ENCODE measurements around the gene PTPRD.
"Not testable (repeated sequence)": the region's sequence is repeated elsewhere in the genome, so short reads cannot be mapped to it uniquely, and the experiment has no call there.

PTPRD gene

DNA sequence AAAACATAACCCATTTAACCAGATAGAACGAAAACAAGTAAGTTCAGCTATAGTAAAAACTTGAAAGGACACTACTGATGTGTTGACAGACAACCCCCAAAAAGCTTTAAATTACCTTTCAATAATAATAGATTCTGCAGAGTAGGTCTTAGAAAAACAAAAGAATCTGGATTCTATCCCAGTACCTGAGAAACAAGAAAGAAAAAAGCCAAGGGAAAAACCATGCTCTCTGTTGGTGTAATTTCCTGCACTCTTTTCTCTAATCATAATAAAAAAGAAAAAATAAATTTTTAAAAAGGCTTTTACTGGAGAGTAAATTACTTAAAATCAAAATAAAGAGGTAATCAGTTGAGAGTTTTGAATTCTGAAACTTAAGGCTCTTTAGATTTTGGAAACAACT lies 1090.4 kb downstream of the PTPRD start:
- DNase-seq: no peak

DNA sequence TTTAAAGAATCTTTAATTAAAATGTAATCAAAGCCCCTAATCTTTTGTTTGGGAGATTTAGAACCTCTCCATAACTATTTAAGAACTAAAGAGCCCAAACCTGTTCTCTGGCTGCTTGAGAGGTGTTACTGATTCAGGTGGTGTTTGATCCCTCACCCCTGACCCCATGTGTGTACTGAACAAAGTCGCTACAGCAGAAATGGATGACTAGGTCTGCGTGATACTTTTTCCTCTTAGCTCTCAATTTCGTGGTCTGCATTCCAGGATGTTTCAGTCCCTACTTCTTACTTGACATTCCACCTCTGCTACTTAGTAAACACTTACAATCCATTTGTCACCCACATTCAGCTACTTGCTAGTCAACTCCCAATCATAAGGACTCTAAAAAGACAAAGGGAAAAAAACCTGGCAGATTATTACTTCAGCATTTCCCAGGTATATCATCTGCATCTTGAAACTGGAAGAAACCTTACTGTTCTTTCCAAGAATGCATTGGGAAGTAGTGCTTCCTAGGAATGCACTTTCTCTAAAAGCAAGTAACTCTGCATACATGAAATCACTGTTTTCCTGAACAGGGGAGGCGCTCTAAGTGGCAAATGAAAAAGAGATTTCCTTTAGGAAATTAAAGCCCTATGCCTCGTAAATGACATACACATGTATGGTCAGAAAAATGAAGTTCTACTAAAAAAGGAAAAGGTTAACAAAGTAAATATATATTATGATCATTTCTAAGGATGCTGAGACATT lies 1091.6 kb downstream of the PTPRD start:
- DNase-seq: no peak

DNA sequence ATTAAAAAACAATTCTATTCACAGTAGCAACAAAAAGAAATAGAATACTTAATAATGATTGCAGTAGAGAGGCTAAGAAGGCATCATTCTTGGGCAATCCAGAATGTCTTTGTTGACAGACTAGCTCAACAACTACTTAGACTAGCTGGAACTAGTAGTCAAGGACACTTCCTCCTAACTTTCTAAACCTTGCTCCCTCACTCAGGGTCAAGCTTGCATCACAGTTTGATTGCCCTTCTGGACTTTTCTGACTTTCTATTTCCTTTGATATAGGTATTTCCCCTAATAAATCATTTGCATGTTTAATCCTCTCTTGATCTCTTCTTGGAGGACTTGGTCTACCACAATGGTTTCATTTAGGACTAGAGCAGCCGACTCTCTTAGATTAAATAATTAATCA lies 1107.9 kb downstream of the PTPRD start:
- DNase-seq: no peak

DNA sequence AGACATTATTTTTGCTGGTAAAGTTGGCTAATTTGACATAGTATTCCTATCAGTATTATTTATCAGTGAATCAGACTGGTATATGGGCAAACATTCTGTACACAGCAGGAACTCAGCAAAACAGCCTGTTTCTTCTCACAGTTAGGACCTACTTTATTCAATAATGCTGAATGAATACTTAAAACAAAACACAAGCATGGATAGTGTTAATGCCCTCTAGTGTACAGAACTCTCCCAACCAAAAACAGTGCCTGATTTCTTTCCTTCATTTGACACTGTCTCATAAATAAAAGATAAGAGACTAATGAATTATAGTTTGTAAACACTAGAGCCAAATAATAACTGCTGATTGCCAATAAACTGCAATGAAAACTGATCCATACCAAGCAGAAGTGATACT lies 1113.3 kb downstream of the PTPRD start:
- peak in 1 of 56 donors; percentile 1 for DNase-seq

DNA sequence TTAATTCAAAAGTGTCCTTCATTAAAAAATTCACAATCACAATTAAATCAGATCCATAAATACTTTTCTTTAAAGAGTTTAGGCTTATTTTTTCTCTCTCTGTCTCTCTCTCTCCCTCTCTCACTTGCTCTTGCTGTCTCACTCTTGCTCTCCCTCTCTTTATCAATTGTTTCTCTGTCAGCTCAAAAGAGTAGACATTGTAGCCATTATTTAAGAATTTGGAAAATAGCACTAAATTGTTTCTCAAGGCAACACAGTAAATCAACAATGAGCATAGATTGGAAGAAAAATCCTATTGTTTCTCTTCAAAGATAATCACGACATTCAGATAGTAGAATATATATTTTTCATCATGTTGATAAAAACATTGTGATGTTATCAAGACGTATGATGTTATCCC lies 1114.0 kb downstream of the PTPRD start:
- DNase-seq: no peak

DNA sequence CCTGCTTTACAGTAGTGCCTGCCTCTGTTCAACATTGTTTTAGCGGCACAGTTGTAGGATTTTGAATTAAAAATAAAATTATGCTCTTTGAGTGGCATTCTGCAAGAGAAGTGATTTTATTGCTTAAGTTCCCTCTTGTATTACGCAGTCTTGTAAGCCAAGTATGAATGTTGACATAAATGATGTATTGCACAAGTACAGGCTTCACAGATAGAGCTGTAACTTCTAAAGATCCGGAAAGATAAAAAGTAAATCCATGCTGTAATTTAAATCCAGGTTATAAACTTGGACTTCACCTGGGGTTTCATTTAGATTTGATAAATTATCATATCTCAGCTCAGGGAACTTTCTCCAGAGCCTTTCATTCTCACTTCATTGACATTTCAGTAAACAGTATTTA lies 1114.7 kb downstream of the PTPRD start:
- no peak for DNase-seq

DNA sequence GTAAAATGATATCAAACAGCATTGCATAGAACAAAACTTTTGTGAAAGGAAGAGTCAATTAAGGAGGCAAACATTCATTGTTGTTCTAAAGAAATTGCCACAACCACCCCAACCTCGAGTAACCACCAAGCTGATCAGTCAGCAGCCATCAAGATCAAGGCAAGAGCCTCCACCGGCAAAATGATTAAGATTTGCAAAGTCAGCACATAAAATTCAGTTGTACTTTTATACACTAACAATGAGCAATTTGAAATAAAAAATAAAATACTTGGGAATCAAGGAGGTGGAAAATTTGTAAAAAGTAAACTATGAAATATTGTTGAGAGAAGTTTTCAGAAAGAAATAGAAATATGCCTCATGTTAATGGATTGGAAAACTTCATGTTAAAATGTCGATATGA lies 1118.5 kb downstream of the PTPRD start:
- DNase-seq: no peak

DNA sequence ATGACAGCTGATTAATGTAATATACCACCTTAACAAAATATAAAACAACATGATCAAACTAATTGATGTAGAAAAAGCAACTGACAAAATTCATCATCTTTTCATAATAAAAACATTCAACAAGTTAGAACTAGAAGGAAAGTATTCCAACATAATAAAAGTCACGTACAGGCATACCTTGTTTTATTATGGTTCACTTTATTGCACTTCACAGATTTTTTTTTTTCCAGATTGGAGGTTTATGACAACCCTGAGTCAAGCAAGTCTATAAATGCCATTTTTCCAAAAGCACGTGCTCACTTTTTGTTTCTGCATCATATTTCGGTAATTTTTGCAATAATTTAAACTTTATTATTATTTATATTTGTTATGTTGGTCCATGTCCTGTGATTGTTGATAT lies 1120.3 kb downstream of the PTPRD start:
- DNase-seq: no peak

DNA sequence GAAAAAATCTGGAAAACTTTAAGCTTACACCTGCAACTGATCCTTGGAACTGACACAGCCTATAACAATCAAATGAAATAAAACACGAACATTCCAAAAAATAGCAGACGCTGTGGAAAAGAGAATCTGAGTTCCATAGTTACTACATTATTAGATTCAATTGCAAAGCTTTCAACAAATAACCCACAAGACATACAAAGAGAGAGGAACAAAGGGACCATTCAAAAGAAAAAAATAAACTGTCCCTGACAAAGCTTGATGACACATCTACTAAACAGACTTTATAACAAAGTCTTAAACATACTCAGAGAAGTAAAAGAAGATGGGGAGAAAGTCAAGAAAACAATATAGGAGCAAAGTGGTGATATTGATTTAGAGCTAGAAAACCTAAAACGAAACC lies 1123.6 kb downstream of the PTPRD start:
- DNase-seq: no peak

DNA sequence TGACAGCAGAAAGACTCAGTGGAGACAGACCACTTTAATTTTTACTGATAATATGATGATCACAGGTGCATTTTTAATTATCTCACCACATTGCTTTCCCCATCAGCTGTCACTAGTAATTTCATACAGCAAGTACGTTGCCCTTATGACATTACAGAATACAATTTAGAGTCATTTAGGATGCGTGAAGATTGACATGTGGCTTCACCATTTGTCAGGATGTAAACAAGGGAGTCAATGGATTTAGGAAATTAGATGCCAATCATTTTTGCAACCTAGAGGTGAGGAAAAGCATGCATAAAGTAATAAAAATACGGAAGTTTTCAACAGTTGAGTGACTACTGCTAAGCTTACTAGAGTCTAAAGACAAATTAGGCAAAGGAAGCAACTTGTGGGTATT lies 1129.6 kb downstream of the PTPRD start:
- DNase-seq: no peak

DNA sequence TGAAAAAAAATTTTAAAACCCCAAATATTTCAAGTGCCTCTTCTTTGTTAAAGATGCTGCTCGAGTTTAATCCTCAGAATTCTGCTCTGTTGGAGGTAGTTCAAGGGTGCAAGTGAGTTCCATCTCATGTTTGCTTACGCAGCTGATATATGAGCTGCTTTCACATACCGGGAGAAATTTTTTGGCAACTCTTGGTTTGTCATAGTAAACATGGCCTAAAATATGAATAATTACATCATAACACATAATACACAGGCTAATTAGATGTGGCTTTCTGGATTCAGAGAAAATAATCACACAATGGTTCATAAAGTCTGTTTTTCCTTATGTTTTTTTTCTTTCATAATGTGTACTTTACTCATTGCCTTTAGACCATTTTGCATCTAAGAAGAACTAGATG lies 1134.1 kb downstream of the PTPRD start:
- DNase-seq: no peak

DNA sequence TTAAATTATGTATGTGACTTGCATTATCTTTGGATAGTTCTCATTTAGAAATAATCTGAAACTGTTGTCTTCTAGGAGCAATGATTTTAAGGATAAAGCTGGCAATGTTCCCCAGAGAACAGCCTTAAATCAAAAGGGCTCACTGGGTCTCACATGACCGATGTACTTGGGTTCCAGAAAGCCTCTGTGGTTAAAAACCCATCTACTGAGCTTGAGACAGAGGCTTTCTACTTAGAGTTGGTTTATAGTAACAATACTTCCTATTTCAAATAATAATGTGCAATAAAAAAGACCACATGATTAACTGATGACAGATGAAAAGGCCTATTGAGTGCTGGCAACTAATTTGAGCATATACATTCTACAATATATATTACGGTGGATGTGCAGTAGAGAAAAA lies 1143.5 kb downstream of the PTPRD start:
- no peak for DNase-seq

DNA sequence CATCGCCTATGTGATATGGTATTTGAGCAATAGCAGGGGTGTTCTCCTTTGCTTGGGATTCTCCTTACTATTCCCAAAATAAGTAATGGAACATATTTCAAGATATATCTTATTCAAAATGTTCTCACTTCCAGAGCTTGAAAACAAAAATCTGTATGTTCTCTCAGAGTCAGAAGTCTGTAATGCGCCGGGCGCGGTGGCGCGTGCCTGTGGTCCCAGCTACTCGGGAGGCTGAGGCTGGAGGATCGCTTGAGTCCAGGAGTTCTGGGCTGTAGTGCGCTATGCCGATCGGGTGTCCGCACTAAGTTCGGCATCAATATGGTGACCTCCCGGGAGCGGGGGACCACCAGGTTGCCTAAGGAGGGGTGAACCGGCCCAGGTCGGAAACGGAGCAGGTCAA lies 1170.9 kb downstream of the PTPRD start:
- not testable (repeated sequence) for DNase-seq

DNA sequence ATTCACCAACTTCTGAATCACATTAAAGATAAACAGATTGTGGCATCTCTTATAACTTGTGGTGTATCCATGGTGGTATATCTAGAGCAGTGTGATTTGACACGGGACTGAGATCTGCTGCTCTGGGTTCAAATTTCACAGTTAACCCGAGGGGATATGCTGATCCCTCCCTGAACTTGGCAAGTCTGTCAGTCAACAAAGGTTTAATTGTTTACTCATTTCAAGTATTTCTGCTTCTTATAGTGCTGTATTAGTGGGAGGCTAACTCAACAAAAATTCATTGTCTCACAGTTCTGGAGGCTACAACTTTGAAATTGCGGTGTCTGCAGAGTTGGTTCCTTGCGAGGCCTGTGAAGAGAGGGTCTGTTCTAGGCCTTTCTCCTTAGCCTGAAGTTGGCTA lies 1175.2 kb downstream of the PTPRD start:
- no peak for DNase-seq

DNA sequence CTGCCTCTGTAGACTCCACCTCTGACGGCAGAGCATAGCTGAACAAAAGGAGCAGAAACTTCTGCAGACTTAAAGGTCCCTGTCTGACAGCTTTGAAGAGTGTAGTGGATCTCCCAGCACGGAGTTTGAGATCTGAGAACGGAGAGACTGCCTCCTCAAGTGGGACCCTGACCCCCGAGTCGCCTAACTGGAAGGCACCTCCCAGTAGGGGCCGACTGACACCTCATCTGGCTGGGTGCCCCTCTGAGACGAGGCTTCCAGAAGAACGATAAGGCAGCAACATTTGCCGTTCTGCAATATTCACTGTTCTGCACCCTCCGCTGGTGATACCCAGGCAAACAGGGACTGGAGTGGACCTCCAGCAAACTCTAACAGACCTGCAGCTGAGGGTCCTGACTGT lies 1186.3 kb downstream of the PTPRD start:
- DNase-seq: not testable (repeated sequence)

DNA sequence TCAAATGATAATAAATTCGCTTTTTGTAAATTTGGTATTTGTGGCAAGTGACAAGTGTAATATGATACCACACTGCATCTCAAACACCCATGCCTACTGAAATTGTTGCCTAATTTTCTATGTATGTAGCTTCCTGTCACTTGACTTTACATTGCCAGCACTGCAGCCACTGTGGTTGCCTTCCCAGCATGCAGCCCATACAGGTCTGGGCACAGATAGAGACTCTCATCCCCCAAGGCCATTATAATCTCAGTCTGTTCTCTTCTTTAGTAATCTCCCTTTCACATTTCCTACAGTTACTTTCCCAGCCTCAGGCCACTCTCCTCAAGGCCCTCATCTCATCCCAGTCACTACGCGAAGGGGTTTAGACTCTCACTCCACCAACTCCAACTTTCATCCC lies 1200.6 kb downstream of the PTPRD start:
- no peak for DNase-seq

DNA sequence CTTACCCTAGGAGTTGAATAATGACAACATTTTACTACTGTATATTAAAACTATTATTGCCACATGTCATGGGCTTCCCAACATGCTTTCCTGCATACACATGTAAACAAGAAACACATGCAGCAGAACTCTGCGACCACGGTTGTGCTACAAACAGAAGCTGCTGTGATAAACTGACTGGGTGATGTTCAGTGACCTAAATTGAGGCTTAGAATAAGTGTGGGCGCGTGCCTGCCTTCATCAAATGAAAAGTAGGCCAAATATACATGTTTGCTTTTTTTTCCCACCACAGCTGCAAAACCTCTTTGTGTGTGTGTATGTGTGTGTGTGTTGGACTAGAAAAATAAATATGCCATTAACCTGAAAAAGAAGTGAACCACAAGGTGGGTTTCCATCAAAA lies 1202.1 kb downstream of the PTPRD start:
- DNase-seq: no peak

DNA sequence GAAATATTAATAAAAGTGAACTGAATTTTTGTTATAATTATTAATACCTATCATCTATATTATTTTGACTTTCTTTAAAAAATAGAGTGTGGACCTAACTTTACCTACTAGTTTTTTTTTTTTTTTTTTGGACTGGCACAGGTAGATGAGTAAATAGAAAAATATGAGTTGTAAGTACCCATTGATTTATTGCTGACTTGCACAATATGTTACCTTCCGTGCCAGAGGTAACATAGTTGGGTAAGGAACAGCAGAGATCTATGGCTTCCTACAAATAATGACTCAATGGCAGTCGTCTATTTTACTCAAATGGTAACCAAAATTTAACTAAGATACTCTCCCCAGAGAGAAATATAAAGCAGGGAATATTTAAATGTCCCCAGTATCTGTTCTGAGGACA lies 1212.8 kb downstream of the PTPRD start:
- no peak for DNase-seq

DNA sequence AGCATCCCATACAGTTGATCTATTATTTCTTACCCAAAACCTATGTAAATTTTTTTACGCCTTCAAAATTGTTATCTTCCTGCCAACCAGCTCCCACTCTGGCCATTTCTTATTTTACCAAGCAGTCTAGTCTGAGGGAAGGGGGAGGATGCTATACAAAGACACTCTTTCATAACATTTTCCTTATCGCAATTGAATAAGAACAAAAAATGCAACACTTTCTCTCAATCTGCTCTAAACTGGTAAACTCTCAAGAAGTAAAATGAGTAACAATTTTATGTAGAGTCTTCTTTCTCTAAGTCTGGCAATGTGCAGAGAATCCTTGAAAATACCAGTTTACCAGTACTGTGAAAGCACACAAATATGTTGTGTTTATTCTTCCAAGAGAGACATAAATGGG lies 1216.3 kb downstream of the PTPRD start:
- no peak for DNase-seq

DNA sequence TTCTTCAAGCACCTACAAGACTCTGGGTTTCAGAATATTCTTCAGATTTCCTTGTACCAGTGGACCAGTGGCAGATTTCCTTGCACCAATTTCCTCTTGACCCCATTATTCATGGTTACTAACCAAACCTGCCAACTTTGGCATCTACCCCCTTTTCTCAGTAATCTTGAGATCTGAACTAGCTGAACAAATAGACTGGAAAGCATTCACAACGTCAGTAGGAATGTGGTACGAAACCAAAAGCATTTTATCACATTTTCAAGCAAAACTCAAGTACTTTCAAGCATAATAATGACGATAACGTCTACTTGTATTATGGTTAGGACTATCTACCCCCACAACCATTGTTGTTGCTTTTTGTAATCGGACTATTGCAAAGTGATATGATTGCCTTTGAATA lies 1217.3 kb downstream of the PTPRD start:
- DNase-seq: no peak

DNA sequence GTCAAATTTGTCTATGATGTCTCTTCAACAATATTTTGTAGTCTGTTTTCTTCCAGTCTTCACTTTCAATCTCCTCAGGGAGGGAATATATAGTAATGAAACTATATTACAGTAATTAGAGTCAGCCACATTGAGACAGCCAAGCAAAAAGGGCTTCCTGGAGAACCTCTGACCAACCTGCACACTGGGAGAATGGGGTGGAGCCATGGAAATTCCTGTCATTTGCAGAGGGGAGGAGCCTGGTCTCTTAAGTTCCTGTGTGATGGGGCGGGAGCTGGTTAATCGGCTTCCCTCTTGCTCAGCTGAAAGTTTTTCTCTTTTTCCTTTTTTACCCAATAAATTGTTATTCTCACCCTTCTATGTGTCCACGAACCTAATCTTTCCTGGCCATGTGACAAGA lies 1220.0 kb downstream of the PTPRD start:
- DNase-seq: no peak

DNA sequence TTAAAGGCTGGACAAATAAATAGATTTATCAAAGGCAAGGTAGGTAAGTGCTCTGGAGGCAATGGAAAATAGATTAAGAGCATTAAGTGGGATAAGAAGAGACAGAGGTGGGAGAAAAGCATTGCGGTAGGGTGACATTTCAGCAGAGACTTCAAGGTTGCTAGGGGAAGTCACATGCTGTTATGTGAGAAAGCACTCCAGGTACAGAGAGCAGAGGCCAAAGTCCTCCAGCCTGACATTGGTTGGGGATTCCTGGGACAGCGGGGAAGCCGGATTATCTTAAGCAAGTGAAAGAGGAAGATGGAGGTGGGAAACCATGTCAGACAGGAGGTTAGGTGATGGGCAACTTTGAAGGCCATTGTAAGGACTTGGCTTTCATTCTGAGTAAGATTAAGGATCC lies 1222.9 kb downstream of the PTPRD start:
- DNase-seq: no peak

DNA sequence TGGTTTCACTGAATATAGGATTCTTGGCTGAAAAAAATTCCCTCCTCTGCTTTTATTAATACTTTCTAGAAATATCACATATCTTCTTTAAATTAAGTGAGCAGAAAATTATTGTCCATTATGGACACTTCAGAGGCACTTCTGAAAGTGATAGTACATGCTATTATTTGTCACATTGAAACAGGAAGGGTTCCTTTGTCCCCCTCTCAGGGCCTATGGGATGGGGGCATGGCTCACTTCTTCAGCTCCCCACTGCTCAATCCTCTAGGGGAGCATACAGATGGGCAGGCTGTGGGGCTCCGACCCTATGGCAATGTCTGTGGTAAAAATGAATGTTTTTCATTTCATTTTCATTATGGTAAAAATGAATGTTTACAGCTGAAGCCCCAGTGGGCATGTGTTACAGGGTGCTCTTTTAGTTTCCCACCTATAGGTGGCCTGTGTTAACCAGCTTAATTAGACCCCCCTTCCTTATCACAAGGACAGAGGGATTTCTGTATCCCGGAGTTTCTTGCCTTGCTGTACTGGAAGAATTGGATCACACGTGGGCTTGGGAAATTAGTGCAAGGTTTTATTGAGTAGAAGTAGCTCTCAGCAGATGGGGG lies 1225.2 kb downstream of the PTPRD start:
- no peak for DNase-seq

DNA sequence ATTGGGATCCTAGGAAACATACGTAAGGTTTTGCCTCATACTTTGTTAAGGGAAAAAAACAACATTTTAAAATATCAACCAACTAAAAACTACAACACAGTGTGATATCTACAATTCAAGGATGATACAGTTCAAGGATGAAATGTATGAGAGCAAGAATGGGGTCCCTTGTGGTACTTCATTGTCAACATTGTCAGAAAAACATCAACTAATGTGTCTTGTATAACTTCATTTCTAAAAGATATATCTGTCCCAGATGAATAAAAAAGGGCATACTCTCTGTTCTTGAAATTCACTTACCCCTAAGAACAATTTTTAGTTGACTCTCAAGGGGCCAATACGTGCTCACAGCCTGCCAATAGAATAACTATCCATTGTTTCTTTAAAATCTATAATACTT lies 1250.5 kb downstream of the PTPRD start:
- DNase-seq: no peak

Data from nucleus accumbens (tissue), 56 donors.